T47D (cell line): Measurements from ENCODE around the gene AP4B1.

Experiments used
- DNase-seq, 2 experiments: peaks; one replicate each; pipeline versions ENCODE4 v3.0.0 to v3.0.0-alpha.2; 2011 to 2012; ENCODE audit warnings: low read depth in 1 of 2, low spot score in 1 of 2
- JUND ChIP-seq: IDR thresholded peaks from 2 replicates; pipeline ENCODE4 v1.6.1; 2012; ENCODE audit warnings: low read depth
- in situ Hi-C: cut with HindIII; loops from 2 replicates; pipeline ENCODE4 v1.10.0; 2016; ENCODE audit warnings: low sequenced_read_pairs, low pct_unique_long_range_greater_than_20kb

The AP4B1 gene

GRCh38 chr1:113901191-113901590 lies 3.4 kb downstream of the AP4B1 start:
- TF ChIP-seq JUND = no peak
- in situ Hi-C loops = no loop called here
- no peak for DNase-seq

GRCh38 chr1:113899111-113899510 lies 5.5 kb downstream of the AP4B1 start:
- TF ChIP-seq JUND = no peak
- no peak for DNase-seq
- in situ Hi-C loops = no loop called here

GRCh38 chr1:113898241-113898814 lies 6.3 kb downstream of the AP4B1 start:
- DNase-seq = no peak
- TF ChIP-seq JUND = no peak
- in situ Hi-C loops = no loop called here

GRCh38 chr1:113895961-113896360 lies 8.6 kb downstream of the AP4B1 start:
- DNase-seq = no peak
- TF ChIP-seq JUND = no peak
- in situ Hi-C loops = no loop called here

GRCh38 chr1:113895098-113895497 lies 9.5 kb downstream of the AP4B1 start:
- no peak for TF ChIP-seq JUND
- DNase-seq = no peak
- in situ Hi-C loops = no loop called here

GRCh38 chr1:113893267-113893666 lies 11.3 kb downstream of the AP4B1 start:
- no peak for DNase-seq
- in situ Hi-C loops = no loop called here
- no peak for TF ChIP-seq JUND

- DNase-seq = no peak
- in situ Hi-C loops = no loop called here
- TF ChIP-seq JUND = no peak
Measured at GRCh38 chr1:113891631-113892220, 12.9 kb downstream of the AP4B1 start.

- in situ Hi-C loops = no loop called here
- no peak for DNase-seq
- no peak for TF ChIP-seq JUND
Measured at GRCh38 chr1:113890816-113891215, 13.8 kb downstream of the AP4B1 start.

GRCh38 chr1:113887402-113888175 lies 17.0 kb downstream of the AP4B1 start, which contains the start of gene BCL2L15:
Gene BCL2L15 (minus strand): TSS chr1:113887581. CDS start chr1:113887375, 206 bp downstream.
- no peak for DNase-seq

GRCh38 chr1:113886417-113887401 lies 17.9 kb downstream of the AP4B1 start:
- in situ Hi-C loops = no loop called here
- no peak for DNase-seq
- no peak for TF ChIP-seq JUND

More at GRCh38 chr1:113887402-113888175, 17.0 kb downstream of the AP4B1 start, which contains the start of gene BCL2L15:
- in situ Hi-C loops = no loop called here
- TF ChIP-seq JUND = no peak

- no peak for TF ChIP-seq JUND
- in situ Hi-C loops = no loop called here
- no peak for DNase-seq
Measured at GRCh38 chr1:113881661-113882060, 22.9 kb downstream of the AP4B1 start.

GRCh38 chr1:113879739-113880038 lies 24.9 kb downstream of the AP4B1 start:
- in situ Hi-C loops = no loop called here
- no peak for TF ChIP-seq JUND
- no peak for DNase-seq
